Subcutaneous abdominal adipose tissue (tissue), 5 donors: ENCODE measurements around the gene NTM.
"Not testable (repeated sequence)": the region's sequence is repeated elsewhere in the genome, so short reads cannot be mapped to it uniquely, and the experiment has no call there.

Experiments used
- H3K27ac ChIP-seq: one replicate; pipeline ENCODE4 v1.7.0; 2013; ENCODE audit warnings: low read depth, mild to moderate bottlenecking, inconsistent platforms, low read length, moderate library complexity
- H3K27me3 ChIP-seq, 5 donors: one replicate each; pipeline ENCODE4 v1.7.0; 2013; ENCODE audit warnings: low read length in 5 of 5, inconsistent platforms in 1 of 5; ENCODE audit not compliant: control insufficient read depth in 5 of 5, insufficient read depth in 4 of 5
- H3K36me3 ChIP-seq, 5 donors: one replicate each; pipeline ENCODE4 v1.7.0; 2013; ENCODE audit warnings: low read length in 5 of 5; ENCODE audit not compliant: control insufficient read depth in 5 of 5, insufficient read depth in 5 of 5
- H3K4me1 ChIP-seq, 5 donors: one replicate each; pipeline ENCODE4 v1.7.0; 2013; ENCODE audit warnings: low read length in 5 of 5, mild to moderate bottlenecking in 3 of 5, moderate library complexity in 1 of 5; ENCODE audit not compliant: control insufficient read depth in 5 of 5, insufficient read depth in 5 of 5
- H3K4me3 ChIP-seq, 5 donors: one replicate each; pipeline ENCODE4 v1.7.0; 2013; ENCODE audit warnings: low read length in 5 of 5, low read depth in 1 of 5
- H3K9ac ChIP-seq, 5 donors: one replicate each; pipeline ENCODE4 v1.7.0; 2013; ENCODE audit warnings: low read length in 5 of 5, mild to moderate bottlenecking in 4 of 5, moderate library complexity in 3 of 5
- H3K9me3 ChIP-seq, 5 donors: one replicate each; pipeline ENCODE4 v1.7.0; 2013; ENCODE audit warnings: low read length in 5 of 5; ENCODE audit not compliant: control insufficient read depth in 5 of 5
- donor health status: healthy.
- donor health status: healthy.
- donor health status: healthy.
- donor health status: healthy.
- donor health status: healthy.

The NTM gene

DNA sequence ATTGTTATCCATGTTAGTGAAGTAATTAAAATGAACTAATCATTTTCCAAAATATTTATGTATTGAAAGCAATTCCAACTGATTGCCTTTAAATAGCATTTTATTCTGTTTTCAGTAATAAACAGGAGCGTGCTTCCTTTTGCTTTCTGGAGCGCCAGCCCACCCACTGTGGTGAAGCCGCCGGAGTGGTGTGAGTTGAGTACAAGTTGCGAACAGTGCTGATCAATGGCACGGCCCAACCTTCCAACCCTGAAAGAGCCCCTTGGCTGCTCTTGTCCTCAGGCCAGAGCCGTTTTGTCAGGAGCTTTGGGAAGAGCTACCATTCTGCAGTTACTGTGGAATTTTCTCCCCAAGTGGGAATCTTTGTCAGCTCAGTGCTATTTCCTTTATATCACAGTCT lies 42.8 kb downstream of the NTM start:
- H3K4me1 ChIP-seq = peaks cover 0 to 4% (median 0%) of the 10 kb centered on the region in 5 donors
- H3K4me3 ChIP-seq = no peak overlapping the region
- no peaks in the 10 kb centered on the region for H3K9me3 ChIP-seq
- no peaks in the 10 kb centered on the region for H3K27me3 ChIP-seq
- no peaks in the 10 kb centered on the region for H3K36me3 ChIP-seq
- H3K9ac ChIP-seq = no peak overlapping the region
- H3K27ac ChIP-seq = no peak overlapping the region

DNA sequence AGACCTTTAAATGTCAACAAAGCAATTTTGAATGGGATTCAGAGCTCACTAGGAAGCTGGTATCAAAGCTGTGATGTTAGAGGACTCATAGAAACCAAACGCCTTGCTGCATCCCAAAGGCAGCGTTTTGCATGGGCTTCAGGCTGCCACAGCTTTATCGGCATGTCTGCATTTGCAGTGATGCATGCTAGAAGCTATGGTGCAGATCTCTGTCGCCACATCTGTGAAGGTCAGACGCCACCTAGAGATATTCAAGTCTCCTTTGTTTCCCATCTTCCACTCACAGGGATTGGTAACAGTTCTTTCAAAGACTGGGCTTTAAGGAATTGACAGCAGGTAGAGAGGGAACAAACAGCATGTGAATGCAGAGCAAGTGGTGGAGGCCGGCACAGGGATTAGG lies 47.8 kb downstream of the NTM start:
- no peak overlapping the region for H3K4me3 ChIP-seq
- no peak overlapping the region for H3K9ac ChIP-seq
- no peak overlapping the region for H3K27ac ChIP-seq
- no peaks in the 10 kb centered on the region for H3K4me1 ChIP-seq
- no peaks in the 10 kb centered on the region for H3K27me3 ChIP-seq
- H3K36me3 ChIP-seq = peaks cover 0 to 4% (median 0%) of the 10 kb centered on the region in 5 donors
- H3K9me3 ChIP-seq = no peaks in the 10 kb centered on the region

- peaks cover 0 to 4% (median 0%) of the 10 kb centered on the region in 5 donors for H3K36me3 ChIP-seq
These were observed 50.8 kb downstream of the NTM start for GRCh38 chr11:131421066-131421855.

GRCh38 chr11:131422029-131422428 lies 51.6 kb downstream of the NTM start:
- Histone ChIP-seq H3K27me3 (no peaks in the 10 kb centered on the region), H3K27ac (no peak overlapping the region), H3K4me1 (no peaks in the 10 kb centered on the region), H3K4me3 (no peak overlapping the region), H3K9ac (no peak overlapping the region), H3K36me3 (peaks cover 0 to 4% (median 0%) of the 10 kb centered on the region in 5 donors), H3K9me3 (no peaks in the 10 kb centered on the region)

More at GRCh38 chr11:131421066-131421855, 50.8 kb downstream of the NTM start:
- Histone ChIP-seq H3K27me3 (no peaks in the 10 kb centered on the region), H3K4me1 (no peaks in the 10 kb centered on the region), H3K27ac (no peak overlapping the region), H3K9me3 (no peaks in the 10 kb centered on the region), H3K4me3 (no peak overlapping the region), H3K9ac (no peak overlapping the region)

DNA sequence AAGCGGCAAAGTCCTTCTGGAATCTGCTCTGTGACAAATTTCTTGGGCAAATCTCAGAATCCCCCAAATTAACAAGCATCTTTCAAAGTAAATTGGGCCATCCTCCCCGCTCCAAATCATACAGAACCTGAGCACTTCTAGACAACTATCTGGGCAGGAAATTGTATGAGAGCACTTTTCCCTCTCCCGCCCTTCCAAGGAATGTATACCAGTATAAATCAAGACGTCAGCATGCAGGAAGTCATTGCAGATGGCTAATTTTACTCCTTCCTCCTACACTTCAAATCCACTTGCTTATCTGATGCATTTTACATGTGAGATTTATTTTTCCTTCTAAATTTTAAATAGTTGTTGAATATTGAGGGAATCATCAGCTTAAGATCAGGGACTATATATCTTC lies 52.1 kb downstream of the NTM start:
- no peaks in the 10 kb centered on the region for H3K4me1 ChIP-seq
- H3K9ac ChIP-seq = no peak overlapping the region
- no peaks in the 10 kb centered on the region for H3K27me3 ChIP-seq
- no peak overlapping the region for H3K4me3 ChIP-seq
- H3K36me3 ChIP-seq = peaks cover 0 to 4% (median 0%) of the 10 kb centered on the region in 5 donors
- no peak overlapping the region for H3K27ac ChIP-seq
- no peaks in the 10 kb centered on the region for H3K9me3 ChIP-seq

DNA sequence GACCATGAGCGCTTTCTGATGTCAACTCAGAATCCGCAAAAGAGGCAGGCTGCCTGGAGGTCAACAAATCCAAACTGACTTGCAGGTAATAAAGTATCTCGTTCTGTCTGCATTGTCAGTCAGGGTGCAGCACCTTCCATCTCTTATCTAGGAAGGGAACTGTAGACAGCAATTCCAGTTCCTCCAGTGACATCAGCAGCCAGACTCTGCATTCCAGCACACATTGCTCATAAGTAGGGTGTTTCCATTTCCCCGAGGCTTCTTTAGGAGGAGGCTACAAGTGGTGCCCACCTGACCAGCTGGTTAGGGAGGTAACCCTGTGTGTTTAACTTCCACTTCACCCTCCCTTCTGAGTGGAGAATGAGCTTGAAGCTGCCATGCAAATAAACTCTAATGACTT lies 53.3 kb downstream of the NTM start:
- H3K27me3 ChIP-seq = no peaks in the 10 kb centered on the region
- H3K36me3 ChIP-seq = peaks cover 0 to 4% (median 0%) of the 10 kb centered on the region in 5 donors
- H3K9me3 ChIP-seq = no peaks in the 10 kb centered on the region
- no peak overlapping the region for H3K4me3 ChIP-seq
- H3K27ac ChIP-seq = no peak overlapping the region
- no peaks in the 10 kb centered on the region for H3K4me1 ChIP-seq
- no peak overlapping the region for H3K9ac ChIP-seq

DNA sequence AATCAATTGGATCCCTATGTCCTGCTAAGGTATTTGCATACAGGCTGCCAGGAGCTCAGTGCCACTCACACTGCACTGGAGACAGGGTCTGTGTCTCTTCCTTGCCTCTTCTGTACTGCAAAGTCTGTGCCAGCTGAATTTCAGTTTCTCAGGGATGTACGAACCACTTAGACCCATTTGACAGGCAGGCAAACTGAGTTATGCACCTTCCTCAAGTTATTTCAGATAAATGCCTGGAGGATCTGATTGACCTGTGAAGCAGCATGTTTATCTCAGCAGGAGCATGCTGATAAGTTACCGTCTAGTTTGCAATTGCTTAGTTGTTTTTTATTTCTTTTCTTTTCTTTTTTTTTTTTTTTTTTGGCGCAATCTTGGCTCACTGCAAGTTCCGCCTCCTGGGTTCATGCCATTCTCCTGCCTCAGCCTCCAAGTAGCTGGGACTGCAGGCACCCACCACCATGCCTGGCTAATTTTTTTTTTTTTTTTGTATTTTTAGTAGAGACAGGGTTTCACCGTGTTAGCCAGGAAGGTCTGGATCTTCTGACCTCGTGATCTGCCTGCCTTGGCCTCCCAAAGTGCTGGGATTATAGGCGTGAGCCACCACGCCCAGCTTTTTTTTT lies 54.0 kb downstream of the NTM start:
- not testable (repeated sequence) for H3K9ac ChIP-seq, H3K4me3 ChIP-seq, H3K27ac ChIP-seq, H3K4me1 ChIP-seq, H3K27me3 ChIP-seq, H3K36me3 ChIP-seq, H3K9me3 ChIP-seq

GRCh38 chr11:131425285-131425684 lies 54.9 kb downstream of the NTM start:
- no peak overlapping the region for H3K9ac ChIP-seq
- H3K36me3 ChIP-seq = peaks cover 0 to 4% (median 0%) of the 10 kb centered on the region in 5 donors
- H3K27me3 ChIP-seq = no peaks in the 10 kb centered on the region
- H3K4me3 ChIP-seq = no peak overlapping the region
- H3K27ac ChIP-seq = no peak overlapping the region
- peaks cover 0 to under 1% (median under 1%) of the 10 kb centered on the region in 5 donors for H3K4me1 ChIP-seq
- no peaks in the 10 kb centered on the region for H3K9me3 ChIP-seq

DNA sequence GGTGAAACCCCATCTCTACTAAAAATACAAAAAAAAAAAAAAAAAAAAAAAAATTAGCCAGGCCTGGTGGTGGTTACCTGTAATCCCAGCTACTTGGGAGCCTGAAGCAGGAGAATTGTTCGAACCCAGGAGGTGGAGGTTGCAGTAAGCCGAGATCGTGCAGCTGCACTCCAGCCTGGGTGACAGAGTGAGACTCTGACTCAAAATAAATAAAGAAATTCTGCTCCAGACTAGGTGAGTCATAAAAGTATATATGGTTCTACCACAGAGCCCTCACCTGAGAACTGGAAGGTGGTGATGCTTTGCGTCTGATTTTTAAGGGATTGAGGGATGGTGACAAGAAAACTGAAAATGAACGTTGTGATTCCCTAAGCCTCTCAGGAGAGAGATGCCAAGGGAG lies 58.4 kb downstream of the NTM start:
- Histone ChIP-seq H3K9me3 (no peaks in the 10 kb centered on the region), H3K27ac (no peak overlapping the region), H3K36me3 (no peaks in the 10 kb centered on the region), H3K4me3 (no peak overlapping the region), H3K9ac (no peak overlapping the region), H3K4me1 (peaks cover 0 to 8% (median 7%) of the 10 kb centered on the region in 5 donors), H3K27me3 (no peaks in the 10 kb centered on the region)

DNA sequence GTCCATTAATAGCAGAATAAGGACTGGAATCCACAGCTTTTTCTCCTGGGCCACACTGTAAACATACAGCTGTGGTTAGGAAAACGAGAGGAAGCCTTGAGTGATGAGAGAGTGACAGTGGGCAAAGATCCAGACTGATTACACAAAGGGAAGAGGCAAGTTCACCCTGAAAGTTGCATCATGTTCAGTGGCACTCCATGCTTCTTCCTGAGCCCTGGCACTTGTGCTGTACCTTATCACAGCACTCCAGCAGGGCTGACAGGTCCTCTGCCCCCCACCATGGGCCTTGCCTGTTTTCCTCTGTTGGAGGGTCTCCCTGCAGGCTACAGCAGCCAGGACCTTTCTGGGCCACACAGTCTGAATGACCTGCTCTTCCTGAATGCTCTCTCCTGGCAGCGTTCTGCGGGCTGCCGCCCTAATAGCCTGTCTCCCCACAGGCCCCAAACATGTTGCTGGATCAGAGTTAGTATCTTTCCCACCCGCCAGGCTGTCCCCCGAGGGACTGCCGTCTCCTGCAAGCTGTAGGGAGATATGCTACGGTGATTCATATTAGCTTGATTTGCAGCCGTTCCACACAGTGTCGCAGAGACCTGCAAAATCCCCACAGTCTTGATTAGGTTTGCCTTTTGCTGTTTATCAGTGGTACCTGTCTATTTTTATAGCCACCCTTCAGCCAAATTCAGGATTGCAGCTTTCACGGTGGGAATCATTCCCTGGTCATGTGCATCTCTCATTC lies 60.2 kb downstream of the NTM start:
- Histone ChIP-seq H3K36me3 (no peaks in the 10 kb centered on the region), H3K27ac (no peak overlapping the region), H3K9ac (no peak overlapping the region), H3K4me3 (no peak overlapping the region), H3K27me3 (no peaks in the 10 kb centered on the region), H3K9me3 (no peaks in the 10 kb centered on the region), H3K4me1 (peaks cover 0 to 8% (median 7%) of the 10 kb centered on the region in 5 donors)
